GOT3 (cell line): Measurements from ENCODE around the gene MDM2.
"Not testable (repeated sequence)": the region's sequence is repeated elsewhere in the genome, so short reads cannot be mapped to it uniquely, and the experiment has no call there.

Experiments used
- DNase-seq: peaks from one replicate; lab custom pipeline; 2025; ENCODE audit warnings: mixed read lengths; lab: John Stamatoyannopoulos, UW

The MDM2 gene

DNA sequence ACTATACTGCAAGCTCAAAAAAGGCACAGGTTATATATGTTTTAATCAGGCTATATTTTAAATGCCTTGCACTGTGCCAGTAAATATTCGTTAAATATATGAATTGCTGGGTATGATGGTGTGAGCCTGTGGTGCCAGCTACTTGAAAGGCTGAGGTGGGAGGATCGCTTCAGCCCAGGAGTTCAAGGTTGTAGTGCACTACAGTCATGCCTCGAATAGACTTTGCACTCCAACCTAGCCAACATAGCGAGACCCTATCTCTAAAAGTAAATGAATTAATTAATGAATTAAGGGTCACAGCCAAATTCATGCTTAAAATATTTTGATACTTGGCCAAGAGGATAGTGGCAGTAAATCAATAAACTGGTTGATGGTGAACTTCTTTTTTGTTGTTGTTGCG is 22.2 kb upstream of the MDM2 start:
- no peak for DNase-seq

DNA sequence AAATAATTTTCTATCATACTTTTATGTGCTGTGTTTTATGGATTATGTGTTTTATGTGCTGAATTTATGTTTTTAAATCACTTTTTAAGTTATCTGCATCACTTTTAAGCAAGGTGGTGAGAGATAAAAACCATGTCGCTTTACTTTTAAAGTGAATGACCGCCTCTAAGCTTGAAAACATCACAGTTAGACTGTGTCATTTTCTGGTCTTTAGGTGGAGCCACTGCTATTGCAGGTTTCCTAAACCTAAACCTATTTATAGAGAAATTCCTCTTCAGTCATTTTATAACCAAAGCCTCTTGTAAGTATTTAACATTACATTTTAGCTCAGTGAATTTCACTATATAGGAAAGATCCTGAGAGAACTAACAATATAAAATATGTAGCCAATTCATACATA is 21.0 kb upstream of the MDM2 start:
- no peak for DNase-seq

DNA sequence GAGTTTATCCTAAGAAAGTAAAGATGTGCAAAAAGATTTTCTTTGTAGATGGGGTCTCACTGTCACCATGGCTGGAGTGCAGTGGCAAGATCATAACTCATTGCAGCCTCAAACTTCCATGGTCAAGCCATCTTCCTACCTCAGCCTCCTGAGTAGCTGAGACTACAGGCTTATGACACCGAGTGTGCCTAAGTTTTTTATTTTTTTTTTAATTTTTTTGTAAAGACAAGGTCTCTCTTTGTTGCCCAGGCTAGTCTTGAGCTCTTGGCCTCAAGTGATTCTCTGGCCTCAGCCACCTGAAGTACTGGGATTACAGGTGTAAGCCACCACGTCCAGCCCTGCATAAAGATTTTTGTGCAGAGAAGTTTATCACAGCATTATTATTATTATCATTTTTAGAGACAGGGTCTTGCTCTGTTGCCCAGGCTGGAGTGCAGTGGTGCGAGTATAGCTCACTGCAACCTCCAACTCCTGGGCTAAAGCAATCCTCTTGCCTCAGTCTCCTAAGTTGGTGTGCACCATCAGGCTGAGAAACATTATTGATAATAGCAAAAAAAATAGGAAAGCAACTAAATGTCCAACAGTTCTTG is 19.3 kb upstream of the MDM2 start:
- no peak for DNase-seq

DNA sequence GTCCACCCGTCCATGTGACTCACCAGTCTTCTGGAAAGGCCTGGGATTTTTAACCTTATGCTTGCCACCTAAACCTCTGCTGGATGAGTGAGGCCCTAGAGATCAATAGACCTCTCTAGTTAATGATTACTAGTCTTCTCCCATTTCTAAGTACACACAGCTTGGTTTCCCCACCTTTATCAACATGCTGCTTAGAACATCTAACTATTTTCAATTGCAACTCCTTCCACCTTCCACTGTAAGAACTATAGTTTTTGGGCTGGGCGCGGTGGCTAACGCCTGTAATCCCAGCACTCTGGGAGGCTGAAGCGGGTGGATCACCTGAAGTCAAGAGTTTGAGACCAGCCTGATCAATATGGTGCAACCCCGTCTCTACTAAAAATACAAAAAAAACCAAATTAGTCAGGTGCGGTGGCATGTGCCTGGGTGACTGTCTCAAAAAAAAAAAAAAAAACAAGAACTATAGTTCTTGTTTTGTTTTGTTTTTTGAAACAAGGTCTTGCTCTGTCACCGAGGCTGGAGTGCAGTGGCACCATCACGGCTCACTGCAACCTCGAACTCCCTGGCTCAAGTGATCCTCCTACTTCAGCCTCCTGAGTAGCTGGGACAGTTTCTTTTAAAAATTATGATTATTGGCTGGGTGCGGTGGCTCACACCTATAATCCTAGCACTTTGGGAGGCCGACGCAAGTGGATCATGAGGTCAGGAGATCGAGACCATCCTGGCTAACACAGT is 18.7 kb upstream of the MDM2 start:
- no peak for DNase-seq

DNA sequence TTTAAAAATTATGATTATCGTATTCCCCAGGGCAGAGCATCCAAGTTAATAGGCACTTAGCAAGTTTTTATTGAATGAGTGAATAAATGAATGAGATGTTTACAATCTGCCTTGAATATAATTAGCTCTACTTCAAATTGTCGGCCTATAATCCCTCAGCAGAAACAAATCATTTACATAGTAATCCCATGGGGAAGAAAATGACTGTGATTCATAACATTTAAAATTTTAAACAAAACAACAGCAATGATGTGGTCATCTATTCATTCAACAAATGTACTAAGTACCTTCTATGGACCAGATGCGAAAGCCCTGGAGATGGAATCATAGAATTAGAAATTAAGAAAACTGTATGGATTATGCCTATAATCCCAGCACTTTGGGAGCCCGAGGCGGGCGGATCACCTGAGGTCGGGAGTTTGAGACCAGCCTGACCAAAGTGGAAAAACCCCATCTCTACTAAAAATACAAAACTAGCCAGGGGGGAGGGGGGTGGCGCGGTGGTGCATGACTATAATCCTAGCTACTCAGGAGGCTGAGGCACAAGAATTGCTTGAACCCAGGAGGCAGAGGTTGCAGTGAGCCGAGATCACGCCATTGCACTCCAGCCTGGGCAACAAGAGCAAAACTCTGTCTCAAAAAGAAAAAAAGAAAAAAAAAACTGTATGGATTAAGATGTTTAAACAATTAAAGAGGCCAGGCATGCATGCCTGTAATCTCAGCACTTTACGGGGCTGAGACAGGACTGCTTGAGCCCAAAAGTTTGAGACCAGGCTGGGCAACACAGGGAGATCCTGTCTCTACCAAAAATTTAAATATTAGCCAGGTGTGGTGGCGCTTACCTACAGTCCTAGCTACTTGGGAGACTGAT is 17.7 kb upstream of the MDM2 start:
- DNase-seq, result no peak

DNA sequence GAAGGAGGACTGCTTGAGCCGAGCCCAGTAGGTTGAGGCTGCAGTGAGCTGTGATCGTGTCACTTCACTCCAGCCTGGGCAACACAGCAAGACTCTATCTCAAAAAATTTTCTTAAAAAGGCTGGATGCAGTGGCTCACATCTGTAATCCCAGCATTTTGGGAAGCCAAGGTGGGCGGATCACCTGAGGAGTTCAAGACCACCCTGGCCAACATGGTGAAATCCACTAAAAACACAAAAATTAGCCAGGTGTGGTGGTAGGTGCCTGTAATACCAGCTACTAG is 17.1 kb upstream of the MDM2 start:
- no peak for DNase-seq

DNA sequence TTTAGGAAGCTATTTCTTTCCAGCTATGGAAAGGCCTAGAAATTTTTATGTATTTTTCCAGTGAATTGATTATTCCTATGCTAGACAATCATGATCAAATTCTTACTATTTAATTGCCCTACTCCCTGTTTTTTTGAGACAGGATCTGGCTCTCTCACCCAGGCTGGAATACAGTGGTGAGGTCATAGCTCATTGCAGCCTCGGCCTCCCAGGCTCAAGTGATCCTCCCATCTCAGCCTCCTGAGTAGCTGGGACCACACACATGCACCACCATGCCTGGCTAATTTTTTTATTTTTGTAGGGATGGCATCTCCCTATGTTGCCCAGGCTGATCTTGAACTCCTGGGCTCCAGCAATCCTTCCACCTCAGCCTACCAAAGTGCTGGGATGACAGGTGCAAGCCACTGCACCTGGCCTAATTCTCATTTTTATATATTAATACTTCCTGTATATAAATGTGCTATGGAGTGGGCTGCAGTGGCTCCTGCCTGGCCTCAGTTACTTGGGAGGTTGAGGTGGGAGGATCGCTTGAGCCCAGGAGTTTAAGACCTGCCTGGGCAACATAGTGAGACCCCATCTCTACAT is 16.0 kb upstream of the MDM2 start:
- DNase-seq, result no peak

DNA sequence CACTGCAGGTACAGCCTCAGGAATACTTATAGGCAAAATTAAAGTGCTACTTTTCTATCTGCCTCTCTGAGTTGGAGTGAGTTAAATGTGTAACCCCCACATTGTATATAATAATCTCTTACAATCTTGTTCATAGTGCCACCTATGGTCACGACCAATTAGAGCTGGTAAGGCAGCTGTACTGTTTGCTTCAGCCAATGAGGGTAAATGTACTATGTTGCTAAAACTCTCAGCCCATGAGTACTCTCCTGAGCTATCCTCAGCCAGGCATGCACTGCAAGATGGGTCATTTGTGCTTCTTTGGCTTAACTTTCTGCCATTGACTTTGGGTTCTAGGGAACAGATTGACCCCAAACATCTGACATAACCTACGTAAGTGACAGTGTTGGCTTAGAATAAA is 15.0 kb upstream of the MDM2 start:
- no peak for DNase-seq

DNA sequence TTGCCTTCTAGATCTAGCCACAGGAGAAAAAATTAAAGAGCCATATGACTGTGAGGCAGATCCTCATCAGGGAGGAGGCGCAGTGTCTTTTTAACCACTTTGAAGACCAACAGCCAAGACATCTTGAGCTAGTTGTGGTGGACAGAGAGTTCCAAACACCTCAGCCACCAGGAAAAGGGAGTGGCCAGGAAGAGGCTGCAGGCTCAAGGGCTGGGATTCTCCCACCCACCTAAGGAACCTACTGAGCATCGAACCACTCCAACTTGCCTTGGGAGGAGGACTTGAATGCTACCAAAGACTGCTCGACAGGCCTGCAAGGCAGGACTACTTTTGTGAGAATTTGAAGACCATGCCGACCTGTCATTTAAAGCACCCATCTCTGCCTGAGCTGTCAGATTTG is 14.5 kb upstream of the MDM2 start:
- DNase-seq, result no peak

DNA sequence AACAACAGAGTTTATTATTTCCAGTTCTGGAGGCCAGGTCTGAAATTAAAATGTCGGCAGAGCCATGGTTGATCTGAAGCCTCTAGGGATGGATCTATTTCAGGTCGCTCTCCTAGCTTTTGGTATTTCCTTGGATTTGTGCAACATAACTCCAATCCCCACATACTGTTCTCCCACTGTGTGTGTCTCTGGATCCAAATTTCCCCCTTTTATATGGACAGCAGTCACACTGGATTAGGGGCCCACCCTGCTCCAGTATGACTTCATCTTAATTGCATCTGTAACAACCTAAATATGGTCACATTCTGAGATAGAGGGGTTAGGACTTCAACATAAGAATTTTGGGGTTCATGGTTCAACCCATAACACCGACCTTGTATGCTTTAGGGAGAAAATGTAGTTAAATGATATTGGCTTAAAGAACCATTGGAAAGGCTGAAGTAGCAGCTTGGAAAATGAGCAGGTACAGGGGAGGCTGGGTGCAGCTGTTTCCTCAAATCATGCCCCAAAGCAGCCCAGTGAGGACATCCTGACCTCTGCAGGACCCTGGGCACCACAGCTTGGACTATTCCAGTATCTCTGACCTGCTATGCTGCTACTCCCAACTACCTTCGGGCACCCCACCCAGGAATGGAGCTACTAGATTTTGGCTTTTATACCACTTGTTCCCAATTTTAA is 13.9 kb upstream of the MDM2 start:
- no peak for DNase-seq

DNA sequence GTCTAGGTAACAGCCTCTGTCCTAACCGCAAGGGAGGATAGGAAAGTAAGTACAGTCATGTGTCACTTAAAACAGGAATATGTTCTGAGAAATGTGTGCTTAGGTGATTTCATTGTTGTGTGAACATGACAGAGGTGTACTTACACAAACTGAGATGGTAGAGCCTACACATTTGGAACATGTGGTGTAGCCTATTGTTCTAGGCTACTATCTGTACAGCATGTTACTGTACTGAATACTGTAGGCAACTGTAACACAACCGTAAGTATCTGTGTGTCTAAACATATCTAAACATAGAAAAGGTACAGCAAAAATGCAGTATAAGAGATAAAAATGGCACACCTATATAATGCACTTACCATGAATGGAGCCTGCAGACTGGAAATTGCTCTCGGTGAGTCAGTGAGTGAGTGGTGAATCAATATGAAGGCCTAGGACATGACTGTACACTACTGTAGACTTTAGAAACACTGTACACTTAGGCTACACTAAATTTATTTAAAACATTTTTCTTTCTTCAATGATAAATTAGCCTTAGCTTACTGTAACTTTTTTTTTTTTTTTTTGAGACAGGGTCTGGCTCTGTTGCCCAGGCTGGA is 13.2 kb upstream of the MDM2 start:
- no peak for DNase-seq

DNA sequence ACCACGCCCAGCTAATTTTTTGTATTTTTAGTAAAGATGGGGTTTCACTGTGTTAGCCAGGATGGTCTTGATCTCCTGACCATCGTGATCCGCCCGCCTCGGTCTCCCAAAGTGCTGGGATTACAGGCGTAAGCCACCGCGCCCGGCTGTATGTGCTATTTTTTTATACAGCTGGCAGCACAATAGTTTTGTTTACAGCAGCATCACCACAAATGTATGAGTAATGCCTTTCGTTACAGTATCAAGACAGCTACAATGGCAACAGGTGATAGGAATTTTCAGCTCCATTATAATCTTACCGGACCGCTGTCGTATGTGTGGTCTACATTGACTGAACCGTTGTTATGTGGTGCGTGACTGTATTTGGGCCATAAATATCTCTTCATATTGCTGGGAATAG is 11.6 kb upstream of the MDM2 start:
- no peak for DNase-seq

DNA sequence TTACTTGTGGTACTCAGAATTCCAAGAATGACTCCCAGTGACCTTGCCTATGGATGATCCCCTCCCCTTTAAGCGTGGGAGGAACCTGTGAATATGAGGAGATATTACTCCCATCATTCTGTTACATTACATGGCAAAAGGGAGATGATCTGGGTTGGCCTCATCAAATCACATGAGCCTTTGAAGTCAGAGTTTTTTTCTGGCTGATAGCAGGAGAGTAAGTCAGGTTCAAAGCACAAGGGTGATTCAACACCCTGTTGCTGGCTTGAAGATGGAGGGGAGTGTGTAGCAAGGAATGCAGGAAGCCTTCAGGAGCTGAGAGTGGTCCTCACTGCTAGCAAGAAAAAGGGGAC is 9.1 kb upstream of the MDM2 start:
- no peak for DNase-seq

DNA sequence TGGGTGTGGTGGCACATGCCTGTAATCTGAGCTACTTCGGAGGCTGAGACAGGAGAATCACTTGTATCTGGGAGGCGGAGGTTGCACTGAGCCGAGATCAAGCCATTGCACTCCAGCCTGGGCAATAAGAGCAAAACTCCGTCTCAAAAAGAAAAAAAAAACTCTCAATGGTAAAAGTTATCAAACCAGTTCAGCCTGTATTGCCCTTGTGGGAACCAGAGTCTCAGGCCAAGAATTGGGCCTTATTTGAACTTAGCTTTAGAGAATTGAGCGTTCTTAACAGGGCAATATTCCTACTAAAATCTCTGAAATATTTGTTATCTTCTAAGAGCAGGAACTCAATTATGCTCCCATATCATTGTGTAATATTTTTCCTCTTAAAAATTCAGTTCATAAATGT is 7.7 kb upstream of the MDM2 start:
- no peak for DNase-seq

DNA sequence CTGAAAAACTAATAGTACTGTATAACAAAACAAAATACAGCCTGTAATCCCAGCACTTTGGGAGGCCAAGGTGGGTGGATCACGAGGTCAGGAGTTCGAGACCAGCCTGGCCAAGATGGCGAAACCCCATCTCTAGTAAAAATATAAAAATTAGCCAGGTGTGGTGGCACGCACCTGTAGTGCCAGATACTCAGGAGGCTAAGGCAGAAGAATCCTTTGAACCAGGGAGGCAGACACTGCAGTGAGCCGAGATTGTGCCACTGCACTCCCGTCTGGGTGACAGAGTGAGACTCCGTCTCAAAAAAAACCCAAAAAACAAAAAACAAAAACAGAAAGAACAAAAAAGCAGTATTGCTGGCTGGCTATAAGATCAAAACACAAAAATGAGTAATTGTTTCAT is 6.9 kb upstream of the MDM2 start:
- not testable (repeated sequence) for DNase-seq

DNA sequence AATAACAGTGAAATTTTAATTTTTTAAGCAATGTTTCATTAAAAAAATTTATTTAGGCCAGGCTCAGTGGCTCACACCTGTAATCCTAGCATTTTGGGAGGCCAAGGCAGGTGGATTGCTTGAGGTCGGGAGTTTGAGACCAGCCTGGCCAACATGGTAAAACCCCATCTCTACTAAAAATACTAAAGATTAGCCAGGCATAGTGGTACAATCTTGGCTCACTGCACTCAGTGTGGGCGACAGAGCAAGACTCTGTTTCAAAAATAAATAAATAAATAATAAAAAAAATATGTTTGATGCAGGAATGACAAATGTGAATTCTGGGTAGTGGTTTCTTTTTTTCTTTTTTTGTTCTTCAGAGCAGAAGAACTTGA is 5.6 kb upstream of the MDM2 start:
- DNase-seq, result not testable (repeated sequence)

DNA sequence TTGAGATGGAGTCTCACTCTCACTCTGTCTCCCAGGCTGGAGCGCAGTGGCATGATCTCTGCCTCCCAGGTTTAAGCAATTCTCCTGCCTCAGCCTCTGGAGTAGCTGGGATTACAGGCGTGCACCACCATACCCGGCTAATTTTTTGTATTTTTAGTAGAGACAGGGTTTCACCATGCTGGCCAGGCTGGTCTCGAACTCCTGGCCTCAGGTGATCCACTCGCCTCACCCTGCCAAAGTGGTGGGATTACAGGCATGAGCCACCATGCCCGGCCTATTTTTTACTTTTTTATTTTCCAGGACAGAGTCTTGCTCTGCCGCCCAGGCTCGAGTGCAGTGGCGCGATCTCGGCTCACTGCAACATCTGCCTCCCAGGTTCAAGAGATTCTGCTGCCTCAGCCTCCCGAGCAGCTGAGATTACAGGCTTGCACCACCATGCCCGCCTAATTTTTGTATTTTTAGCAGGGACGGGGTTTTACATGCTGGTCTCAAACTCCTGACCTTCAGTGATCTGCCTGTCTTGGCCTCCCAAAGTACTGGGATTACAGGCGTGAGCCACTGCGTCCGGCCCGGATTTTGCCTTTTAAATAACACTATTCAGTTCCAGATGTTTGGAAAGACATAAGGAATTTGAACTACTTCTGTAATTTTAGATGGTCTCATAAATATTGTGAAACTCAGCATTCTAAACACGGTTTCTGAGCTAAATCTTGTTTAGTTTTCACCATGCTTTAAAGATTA is 4.9 kb upstream of the MDM2 start:
- not testable (repeated sequence) for DNase-seq

DNA sequence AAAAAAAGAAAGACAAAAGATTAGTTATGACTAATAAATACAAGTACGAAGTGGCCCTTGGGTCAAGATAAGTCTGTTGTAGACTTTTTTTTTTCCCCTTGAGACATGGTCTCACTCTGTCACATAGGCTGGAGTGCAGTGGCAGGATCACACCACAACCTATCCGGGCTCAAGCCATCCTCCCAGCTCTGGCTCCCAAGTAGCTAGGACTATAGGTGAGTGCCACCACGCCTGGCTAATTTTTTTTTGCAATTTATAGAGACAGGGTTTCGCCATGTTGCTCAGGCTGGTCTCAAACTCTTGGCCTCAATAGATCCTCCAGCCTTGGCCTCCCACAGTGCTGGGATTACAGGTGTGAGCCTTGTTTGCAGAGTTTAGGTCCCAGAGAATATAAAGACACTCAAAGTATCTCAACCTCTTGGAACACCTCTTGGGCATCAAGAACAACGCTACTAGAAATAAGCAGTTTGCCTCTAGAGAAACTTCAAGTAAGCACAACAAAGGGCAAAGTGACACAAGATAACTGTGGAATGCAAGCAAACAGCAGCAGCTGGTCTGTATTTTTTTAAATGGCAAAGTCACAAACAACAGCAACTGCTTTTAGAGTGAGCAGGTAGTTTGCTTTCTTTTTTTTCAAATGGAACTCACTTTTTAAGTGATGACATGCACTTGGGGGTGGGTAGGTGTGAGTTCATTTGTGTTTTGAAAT is 3.9 kb upstream of the MDM2 start:
- DNase-seq, result no peak

DNA sequence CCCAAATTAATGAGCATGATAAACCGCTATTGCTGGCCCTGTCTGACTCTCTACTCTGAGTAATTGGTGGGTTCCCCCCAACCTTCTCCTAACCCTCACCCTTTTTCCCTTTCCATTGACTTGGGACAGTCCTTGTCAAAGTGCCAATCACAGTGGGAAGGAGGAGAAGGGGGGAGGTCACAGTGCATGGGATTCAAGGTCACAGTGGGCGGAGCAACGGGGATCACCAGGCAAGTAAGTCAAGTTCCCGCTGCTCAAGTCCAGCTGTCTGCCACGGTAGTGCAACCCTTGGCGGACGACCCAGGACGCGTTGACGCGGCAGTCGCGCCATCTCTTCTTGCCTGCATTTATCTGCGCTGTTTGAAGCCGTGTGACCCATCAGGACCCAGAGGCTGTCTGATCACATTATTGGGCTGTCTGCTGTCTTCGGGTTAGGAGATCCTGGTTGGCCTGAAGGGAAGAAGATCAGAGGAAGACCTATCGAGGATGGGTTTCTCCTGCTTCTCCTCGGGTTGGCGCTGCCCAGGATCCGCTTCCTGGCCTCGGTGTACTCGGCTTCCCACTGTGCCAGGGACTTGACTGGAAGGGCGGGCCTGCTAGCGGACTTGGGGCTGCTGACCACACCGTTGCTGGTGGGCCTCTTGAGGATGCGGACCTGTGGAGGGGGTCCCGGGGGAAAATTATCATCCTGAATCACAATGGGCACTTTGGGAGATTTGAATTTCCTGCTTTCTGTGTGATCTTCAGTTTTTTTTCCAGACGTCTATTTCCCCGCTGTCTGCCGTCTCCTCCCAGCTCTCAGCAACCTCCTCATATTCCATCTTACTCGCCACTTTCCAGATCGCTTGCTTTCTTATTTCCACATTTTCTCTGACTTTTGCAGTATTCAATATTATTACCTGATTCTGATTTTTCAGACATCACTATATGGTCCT is 3.1 kb upstream of the MDM2 start:
- DNase-seq, result no peak
